Measurements from ENCODE around the gene CLTB. TPM values are rescaled to one million over a fixed set of nuclear protein-coding genes. Genes with fewer than 3 reads are reported as not detected.

CLTB gene
- total RNA-seq (2014; rRNA removed) = 354 and 460 TPM in 2 replicates
- percentile 82 among the genes with signal in this experiment for Bru-seq, nascent RNA
- BruChase-seq, experiment 1, labeled RNA remaining after a 6-hour chase = percentile 85 among the genes with signal in this experiment
- percentile 80 among the genes with signal in this experiment for BruChase-seq, experiment 2, labeled RNA remaining after a 2-hour chase
- long read RNA-seq, transcript CLTB-202 (5 exons, 1,161 nt) = major isoform, 174 of 200 reads
- long read RNA-seq, partial matches to known transcripts = 12 of 200 reads
- long read RNA-seq, other reads (novel, unspliced or antisense) = 13 of 200 reads

GRCh38 chr5:176415952-176416924, at the start of gene CLTB:
Gene CLTB (minus strand): TSS chr5:176416539. CDS start chr5:176416363, 176 bp downstream.
- Histone ChIP-seq H3K36me3 (ENCODE audit: low read depth, low read length) (no peaks in the 10 kb centered on the region), H3K9me3 (ENCODE audit: low read length) (no peaks in the 10 kb centered on the region), H3F3A (ENCODE audit: low read length, unreplicated experiment) (no peaks in the 10 kb centered on the region), H3K9me2 (replicated peaks; ENCODE audit: low read length) (no peaks in the 10 kb centered on the region), H3K79me2 (ENCODE audit: low read length) (peaks cover 45% of the 10 kb centered on the region), H3K4me3 (ENCODE audit: low read length) (peak within 1 kb of the TSS; percentile 94), H3K27ac (ENCODE audit: low read length) (peak within 1 kb of the TSS; percentile 69), H3K4me1 (ENCODE audit: insufficient read depth, low read length) (peaks cover 59% of the 10 kb centered on the region), H4K20me1 (ENCODE audit: low read length) (peaks cover 13% of the 10 kb centered on the region; the same call in 1 of the 2 replicates), H3K27me3 (ENCODE audit: low read length) (no peaks in the 10 kb centered on the region), H3K4me2 (ENCODE audit: low read length) (peak within 1 kb of the TSS; percentile 92), H3K9ac (ENCODE audit: low read length) (peak within 1 kb of the TSS; percentile 85), H2AFZ (ENCODE audit: low read length) (peak within 1 kb of the TSS; percentile 82)
- DNase-seq = peak; percentile 93
- no TSS peak for BruUV-seq (replicated peaks)
- TF ChIP-seq EZH2 (IDR thresholded peaks at IDR 0.05; ENCODE audit: low read length, unreplicated experiment) (no peak), CTCF (conservative IDR thresholded peaks at IDR 0.05; ENCODE audit: low read depth, low read length) (peak; percentile 58), EZH2phosphoT487 (IDR thresholded peaks at IDR 0.05; ENCODE audit: borderline replicate concordance, low read length) (no peak)
- ChIA-PET CTCF (interaction anchor here (0.6 to 1.7 kb wide), 7 partner anchors 11 to 185 kb away, joined by 3 to 14 read pairs (median 5); partner anchors contain the start of gene FAF2), POLR2A (ENCODE audit: unreplicated experiment) (interaction anchor here (0.6 kb wide), 2 partner anchors 10 to 122 kb away, joined by 3 read pairs; no protein-coding TSS in a partner anchor)
- peak; percentile 83 for ATAC-seq
- intact Hi-C loops (cut with micrococcal nuclease) = loop anchor here (1.0 to 2.0 kb wide), 5 partner anchors 32 to 155 kb away; partner anchors contain the start of genes FAF2, KIAA1191 and RNF44

- H3K27ac ChIP-seq (ENCODE audit: low read length) = no peak overlapping the region
- H3K4me3 ChIP-seq (ENCODE audit: low read length) = no peak overlapping the region
- intact Hi-C loops (cut with micrococcal nuclease) = no loop called here
- no TSS peak for BruUV-seq (replicated peaks)
- peaks cover 14% of the 10 kb centered on the region for H3K4me1 ChIP-seq (ENCODE audit: insufficient read depth, low read length)
- ChIA-PET CTCF (no interaction called here), POLR2A (ENCODE audit: unreplicated experiment) (no interaction called here)
- H3K9me3 ChIP-seq (ENCODE audit: low read length) = no peaks in the 10 kb centered on the region
- no peak overlapping the region for H3K4me2 ChIP-seq (ENCODE audit: low read length)
- peaks cover 2% of the 10 kb centered on the region; the same call in 1 of the 2 replicates for H3K36me3 ChIP-seq (ENCODE audit: low read depth, low read length)
- TF ChIP-seq EZH2 (IDR thresholded peaks at IDR 0.05; ENCODE audit: low read length, unreplicated experiment) (no peak), EZH2phosphoT487 (IDR thresholded peaks at IDR 0.05; ENCODE audit: borderline replicate concordance, low read length) (no peak), CTCF (conservative IDR thresholded peaks at IDR 0.05; ENCODE audit: low read depth, low read length) (no peak)
- no peaks in the 10 kb centered on the region for H3F3A ChIP-seq (ENCODE audit: low read length, unreplicated experiment)
- no peak for DNase-seq
- ATAC-seq = no peak
- no peaks in the 10 kb centered on the region for H3K27me3 ChIP-seq (ENCODE audit: low read length)
- H2AFZ ChIP-seq (ENCODE audit: low read length) = no peak overlapping the region
- no peak overlapping the region for H3K9ac ChIP-seq (ENCODE audit: low read length)
- H3K9me2 ChIP-seq (replicated peaks; ENCODE audit: low read length) = no peaks in the 10 kb centered on the region
- peaks cover 97% of the 10 kb centered on the region for H3K79me2 ChIP-seq (ENCODE audit: low read length)
- peaks cover 24% of the 10 kb centered on the region for H4K20me1 ChIP-seq (ENCODE audit: low read length)
Measured at GRCh38 chr5:176463113-176463764, 46.9 kb upstream of the CLTB start.
